Vagina (tissue), 2 donors: ENCODE results near the gene C20orf202.

Experiments used
- POLR2AphosphoS5 ChIP-seq, 2 donors: sonication (generic); formaldehyde crosslinking; IDR thresholded peaks; one replicate each; pipeline ENCODE4 v1.9.0; 2017; ENCODE audit warnings: antibody characterized with exemption in 2 of 2, mild to moderate bottlenecking in 2 of 2, low read depth in 1 of 2; ENCODE audit not compliant: insufficient read depth in 1 of 2
- TF ChIP-seq, protein P1 (sequence below), 3 experiments: fragments of 450-650 bp in 2 of 3; fragments of 200-600 bp in 1 of 3; sonication (generic) in 1 of 3; IDR thresholded peaks; one replicate each; pipeline ENCODE4 v1.5.1; 2017 to 2019; ENCODE audit warnings: antibody characterized with exemption in 3 of 3, mild to moderate bottlenecking in 2 of 3, moderate library complexity in 2 of 3

- TF ChIP-seq, protein P1, sequence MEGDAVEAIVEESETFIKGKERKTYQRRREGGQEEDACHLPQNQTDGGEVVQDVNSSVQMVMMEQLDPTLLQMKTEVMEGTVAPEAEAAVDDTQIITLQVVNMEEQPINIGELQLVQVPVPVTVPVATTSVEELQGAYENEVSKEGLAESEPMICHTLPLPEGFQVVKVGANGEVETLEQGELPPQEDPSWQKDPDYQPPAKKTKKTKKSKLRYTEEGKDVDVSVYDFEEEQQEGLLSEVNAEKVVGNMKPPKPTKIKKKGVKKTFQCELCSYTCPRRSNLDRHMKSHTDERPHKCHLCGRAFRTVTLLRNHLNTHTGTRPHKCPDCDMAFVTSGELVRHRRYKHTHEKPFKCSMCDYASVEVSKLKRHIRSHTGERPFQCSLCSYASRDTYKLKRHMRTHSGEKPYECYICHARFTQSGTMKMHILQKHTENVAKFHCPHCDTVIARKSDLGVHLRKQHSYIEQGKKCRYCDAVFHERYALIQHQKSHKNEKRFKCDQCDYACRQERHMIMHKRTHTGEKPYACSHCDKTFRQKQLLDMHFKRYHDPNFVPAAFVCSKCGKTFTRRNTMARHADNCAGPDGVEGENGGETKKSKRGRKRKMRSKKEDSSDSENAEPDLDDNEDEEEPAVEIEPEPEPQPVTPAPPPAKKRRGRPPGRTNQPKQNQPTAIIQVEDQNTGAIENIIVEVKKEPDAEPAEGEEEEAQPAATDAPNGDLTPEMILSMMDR (IDR thresholded peaks at IDR 0.05), result no peak
- peak in 1 of 2 donors; percentile 49 for TF ChIP-seq POLR2AphosphoS5 (IDR thresholded peaks at IDR 0.05; ENCODE audit: insufficient read depth in 1 of 2, low read depth in 1 of 2)
Observed at GRCh38 chr20:1225783-1226654, 22.8 kb downstream of the C20orf202 start, which contains the start of gene RAD21L1.
